NCI-H226 (cell line): Measurements from ENCODE around the gene ARHGAP44.

Source experiments
- DNase-seq: peaks from one replicate; pipeline ENCODE4 v3.0.0-alpha.2; 2015

Gene ARHGAP44, protein sequence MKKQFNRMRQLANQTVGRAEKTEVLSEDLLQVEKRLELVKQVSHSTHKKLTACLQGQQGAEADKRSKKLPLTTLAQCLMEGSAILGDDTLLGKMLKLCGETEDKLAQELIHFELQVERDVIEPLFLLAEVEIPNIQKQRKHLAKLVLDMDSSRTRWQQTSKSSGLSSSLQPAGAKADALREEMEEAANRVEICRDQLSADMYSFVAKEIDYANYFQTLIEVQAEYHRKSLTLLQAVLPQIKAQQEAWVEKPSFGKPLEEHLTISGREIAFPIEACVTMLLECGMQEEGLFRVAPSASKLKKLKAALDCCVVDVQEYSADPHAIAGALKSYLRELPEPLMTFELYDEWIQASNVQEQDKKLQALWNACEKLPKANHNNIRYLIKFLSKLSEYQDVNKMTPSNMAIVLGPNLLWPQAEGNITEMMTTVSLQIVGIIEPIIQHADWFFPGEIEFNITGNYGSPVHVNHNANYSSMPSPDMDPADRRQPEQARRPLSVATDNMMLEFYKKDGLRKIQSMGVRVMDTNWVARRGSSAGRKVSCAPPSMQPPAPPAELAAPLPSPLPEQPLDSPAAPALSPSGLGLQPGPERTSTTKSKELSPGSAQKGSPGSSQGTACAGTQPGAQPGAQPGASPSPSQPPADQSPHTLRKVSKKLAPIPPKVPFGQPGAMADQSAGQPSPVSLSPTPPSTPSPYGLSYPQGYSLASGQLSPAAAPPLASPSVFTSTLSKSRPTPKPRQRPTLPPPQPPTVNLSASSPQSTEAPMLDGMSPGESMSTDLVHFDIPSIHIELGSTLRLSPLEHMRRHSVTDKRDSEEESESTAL

DNA sequence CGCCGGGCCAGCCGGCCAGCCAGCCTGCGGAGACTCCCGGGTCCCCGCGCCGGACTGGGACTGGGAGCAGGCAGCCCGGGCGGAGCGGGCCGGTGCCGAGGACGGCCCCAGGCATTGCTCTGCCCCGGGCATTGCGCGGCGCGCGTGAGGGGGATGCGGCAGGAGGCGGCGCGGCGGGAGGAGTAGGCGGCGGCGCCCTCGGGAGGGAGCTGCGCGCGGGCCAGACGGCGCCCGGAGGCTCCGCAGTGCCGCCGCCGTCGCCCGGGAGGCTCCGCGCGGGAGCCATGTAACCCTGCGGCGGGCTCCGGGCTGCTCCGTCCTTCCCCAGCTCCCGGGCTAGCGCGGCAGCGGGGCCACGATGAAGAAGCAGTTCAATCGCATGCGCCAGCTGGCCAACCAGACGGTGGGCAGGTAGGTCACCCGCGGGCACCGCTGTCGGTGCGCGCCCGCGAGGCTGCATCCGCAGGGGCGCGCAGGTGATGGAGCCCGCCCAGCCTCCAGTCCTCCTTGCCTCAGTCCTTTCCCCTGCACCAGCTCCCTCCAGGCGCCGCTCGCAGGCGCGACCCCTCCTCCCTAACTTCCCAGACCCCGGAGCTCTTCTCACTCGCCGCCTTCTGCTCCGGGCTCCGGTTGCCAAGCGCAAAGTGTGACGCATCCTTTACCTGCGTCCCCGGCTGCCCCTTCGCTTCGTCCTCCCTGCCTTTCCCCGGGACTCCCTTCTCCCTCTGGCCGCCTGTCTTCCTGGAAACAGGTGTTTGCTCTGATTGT, at the start of gene ARHGAP44:
Gene ARHGAP44 (plus strand): TSS at position 18 of the 768 bp plus-strand sequence. CDS start 341 bp downstream, at position 359.
- DNase-seq, result peak; percentile 39

DNA sequence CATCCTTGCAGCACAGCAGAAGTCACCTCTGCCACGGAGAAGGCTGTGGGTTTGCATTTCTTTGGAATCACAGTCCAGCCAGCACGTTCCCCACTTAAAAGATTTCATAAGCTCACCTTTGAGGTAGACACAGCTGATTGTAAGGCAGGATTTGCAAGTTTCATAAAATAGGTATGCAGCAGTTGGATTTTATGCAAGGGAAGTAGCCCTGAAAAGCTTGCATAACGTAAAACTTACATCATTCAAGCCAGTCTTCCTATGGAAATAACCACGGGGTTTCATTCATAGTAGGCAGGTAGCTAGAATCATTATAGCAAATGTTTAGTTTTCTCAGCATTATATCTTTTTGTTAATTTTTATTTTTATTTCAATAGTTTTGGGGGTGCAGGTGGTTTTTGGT, 49.8 kb upstream of the ARHGAP44 start:
- DNase-seq, result no peak

DNA sequence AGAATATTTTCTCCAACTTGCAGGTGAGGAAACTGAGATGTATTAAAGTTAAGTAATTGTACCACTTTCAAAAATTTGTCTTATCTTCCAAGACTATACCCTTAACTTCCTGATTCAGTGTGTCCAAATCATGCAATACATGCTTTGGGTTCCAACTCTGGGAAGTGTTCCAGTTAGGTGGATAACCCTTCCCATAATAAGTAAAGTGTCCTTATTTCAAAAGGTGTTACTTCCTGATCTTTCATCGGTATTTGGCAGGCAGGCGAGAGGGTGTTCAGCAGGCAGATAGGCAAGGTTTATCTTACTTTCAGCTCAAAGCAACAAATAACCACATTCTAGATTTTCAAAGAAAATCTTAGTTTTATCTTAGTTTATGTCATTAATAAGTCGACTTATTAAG, 46.3 kb upstream of the ARHGAP44 start:
- no peak for DNase-seq

DNA sequence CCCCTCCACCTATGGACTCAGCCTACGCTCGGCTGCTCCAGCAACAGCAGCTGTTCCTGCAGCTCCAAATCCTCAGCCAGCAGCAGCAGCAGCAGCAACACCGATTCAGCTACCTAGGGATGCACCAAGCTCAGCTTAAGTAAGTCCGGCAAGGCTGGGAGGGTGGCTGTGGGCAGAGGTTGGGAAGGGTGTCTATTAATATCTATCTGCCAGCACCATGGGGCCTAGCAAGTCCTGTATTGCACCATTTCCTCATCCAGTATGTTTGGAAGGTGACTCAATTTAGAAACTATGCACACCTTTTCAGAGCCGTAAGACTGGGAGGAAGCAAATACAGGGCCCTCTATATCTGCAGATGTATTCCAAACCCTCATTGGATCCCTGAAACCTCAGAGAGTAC, 45.0 kb upstream of the ARHGAP44 start:
- peak; percentile 85 for DNase-seq

DNA sequence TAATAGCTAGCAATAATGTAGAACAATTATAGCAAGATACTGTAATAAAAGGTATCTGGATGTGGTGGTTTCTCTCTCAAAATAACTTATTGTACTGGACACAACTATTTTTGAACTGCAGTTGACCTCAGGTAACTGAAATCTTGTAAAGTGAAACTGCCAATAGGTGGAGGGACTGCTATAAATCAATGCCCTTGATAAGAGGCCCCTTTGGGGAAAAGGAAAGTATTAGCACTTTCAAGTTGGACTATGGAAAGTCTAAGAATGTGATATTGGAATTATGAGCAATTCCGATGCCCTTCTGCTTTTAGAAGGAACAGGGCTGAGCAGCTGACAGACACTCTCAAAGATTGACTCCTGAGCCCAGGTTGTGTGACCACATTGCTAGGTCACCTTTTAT, 44.5 kb upstream of the ARHGAP44 start:
- no peak for DNase-seq

DNA sequence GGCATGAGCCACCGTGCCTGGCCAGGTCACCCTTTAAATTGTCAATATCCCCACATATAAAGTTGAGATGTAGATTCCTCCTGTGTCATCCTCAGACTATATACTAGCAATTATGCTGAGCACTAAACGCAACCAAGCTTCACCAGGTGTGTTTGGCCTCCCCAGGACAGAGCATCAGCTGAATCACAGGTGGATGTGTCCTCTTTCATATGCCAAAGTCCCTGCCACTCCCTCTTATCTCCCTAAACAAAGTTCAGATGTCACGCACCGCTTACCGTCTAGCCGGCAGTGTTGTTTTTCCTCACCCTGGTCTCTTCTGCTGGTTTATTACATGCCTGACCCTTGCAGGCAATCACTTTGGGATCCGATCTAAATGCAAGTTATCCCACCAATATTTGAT, 43.8 kb upstream of the ARHGAP44 start:
- no peak for DNase-seq

DNA sequence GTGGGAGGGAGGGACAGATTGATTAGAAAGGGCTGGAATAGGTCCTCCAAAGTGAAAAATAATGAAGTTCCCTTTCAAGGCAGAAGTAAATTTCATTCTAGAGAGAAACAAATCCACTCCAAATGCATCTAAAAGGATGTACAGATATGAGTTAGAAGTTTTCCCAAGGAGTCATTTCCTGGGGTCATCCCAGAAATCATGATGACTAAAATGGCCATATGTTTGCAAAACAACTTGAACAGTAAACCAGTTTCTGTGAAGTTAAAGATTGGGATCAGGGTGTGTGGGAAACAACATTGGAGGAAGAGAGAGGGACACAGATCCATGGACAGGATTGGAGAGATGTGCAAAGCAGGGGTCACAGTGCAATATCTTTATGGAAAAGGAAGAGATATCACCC, 32.5 kb upstream of the ARHGAP44 start:
- no peak for DNase-seq

DNA sequence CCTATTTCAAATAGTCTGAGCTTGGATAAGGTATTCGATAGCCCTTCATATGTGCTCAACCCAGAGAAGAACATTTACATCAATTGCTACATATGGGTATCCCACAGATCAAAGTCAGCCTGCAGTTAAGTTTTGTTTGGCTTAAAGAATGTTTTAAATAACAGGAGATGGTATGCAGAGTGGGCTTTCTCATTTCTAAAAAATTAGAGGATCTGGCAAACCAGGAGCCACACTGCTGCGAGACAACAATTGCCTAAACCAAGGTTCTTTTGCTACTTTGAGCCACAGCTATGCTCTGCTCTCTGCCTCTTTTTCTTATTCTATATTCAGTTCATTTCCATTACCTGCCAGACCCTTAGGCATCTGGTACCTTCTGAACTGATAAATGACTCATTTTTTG, 30.2 kb upstream of the ARHGAP44 start:
- DNase-seq, result no peak

DNA sequence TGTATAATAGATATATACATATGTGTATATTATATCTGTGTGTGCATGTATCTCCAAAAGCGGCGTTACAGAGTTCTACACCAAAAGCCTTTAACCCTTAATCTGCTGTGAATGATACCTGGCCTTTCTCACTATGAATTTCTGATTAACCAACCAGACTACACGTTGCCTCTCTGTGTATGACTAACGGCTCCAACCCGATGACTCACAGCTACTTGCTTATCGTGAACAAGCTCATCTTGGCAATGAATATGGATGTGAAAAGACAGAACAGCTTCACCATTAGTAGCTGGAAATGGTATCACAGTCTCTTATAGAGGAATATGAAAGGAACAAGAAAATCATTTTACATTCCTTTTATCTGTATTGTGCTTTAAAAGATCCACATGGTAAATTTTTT, 23.8 kb upstream of the ARHGAP44 start:
- peak; percentile 84 for DNase-seq

DNA sequence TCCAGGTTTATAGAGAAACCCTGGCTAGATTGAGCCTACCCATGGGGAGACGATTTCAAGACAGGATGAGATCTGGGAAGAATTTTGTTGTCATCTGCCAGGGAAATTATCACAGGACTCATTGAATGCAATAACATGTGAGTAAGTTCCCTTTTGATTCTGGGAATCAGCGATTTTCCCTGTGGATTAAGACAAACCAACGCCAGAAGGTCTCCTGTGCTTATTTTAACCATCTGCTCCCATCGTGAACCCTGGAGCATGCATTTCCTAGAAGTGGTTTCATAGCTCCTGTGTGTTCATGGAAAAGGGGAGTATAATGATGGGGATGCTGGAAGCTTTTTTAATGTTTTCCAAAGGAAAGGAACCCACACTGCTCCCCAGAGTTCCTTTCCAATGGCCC, 21.0 kb upstream of the ARHGAP44 start:
- DNase-seq, result no peak

DNA sequence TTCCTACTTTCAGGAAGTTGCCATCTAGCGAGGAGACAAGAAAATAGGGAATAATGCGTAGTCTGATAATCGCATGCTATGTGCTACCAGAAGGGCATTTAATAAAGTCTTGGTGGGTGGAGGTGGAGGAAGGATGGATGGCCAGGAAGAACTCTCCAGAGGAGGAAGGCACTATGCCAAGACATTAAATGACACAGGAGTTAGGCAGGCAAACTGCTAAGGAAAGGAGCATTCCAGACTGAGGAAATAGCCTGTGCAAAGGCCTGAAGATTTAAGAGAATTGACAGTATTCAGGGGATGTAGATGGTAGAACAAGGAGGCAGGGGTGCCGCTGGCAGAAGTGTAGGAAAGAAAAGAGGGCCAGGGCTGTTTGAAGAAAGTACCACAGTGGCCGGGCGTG, 19.3 kb upstream of the ARHGAP44 start:
- DNase-seq, result no peak

DNA sequence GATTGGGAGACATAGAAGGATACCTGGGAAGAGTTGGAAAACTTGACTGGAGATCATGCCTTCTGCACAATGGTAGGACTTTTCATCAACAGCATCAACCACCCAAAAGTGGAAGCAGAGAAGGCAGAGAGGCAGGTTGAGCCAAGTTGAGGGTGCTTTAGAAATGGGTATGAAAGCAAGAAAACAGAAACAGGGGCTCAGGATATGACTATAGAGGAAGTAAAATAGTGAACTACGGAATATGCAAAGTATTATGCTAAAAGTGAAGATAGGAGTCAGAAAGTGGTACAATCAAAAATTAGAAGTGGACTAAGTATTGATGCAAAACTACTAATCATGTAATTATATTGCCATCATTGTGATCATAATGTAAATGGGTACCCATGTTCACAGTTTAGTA, 16.1 kb upstream of the ARHGAP44 start:
- no peak for DNase-seq

DNA sequence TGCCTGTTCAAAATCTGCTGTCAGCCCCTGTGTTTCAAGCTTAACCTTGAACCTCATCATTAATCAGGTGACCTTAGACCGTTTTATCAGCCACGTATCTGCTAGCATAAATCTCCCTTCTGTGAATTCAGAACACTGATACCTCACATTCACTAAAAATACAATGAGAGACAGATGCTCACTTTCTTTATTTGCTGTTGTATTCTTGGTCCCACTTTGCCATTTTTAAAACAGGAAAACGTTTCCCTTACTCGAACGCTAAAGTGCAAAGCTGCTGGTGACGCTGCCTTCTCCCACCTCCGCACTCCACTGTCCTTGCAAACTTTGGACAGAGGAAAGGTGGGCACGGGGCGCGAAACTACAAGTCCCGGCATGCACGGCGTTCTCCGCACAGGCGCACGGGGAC, 220 bp upstream of the ARHGAP44 start:
- no peak for DNase-seq

DNA sequence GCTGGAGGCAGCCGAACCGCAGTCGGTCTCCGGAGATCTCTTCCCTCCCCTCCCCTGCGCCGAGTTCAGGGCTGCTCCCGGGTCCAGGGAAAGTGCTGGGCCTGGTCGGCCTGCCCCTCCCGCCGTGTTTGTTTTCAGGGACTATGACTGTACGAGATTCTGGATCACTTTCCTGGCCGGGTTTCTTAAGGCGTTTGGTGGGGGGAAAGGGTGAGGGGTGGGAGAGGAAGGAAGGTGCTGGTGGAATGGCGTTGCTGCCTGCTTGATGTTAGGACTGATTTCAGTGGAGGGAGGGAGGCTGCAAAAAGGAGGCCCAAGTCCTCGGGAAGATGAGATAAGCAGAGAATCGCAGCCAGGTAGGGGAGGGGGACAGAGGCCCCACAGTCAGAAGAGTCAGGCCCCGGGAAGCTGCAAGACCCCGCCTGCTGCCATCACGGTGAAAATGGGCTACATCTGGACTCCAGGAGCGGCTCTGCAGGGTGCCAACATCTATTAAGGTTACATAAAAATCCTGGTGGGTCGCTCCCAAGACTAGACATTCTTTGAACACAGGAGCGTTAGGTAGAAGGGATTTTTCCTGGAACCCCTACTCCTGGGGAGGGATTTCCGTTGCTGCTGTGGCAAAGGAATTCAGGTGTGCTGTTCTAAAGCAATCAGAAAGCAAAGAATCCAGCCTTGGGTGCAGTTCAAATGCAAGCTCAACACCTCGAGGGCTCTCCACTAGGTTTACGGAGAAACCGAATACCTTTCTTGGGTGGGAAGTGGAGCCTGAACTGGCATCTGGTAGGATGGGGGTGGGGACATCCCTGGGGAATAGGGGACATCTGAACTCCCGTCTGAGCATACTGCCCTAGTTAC, 1.2 kb downstream of the ARHGAP44 start:
- no peak for DNase-seq

DNA sequence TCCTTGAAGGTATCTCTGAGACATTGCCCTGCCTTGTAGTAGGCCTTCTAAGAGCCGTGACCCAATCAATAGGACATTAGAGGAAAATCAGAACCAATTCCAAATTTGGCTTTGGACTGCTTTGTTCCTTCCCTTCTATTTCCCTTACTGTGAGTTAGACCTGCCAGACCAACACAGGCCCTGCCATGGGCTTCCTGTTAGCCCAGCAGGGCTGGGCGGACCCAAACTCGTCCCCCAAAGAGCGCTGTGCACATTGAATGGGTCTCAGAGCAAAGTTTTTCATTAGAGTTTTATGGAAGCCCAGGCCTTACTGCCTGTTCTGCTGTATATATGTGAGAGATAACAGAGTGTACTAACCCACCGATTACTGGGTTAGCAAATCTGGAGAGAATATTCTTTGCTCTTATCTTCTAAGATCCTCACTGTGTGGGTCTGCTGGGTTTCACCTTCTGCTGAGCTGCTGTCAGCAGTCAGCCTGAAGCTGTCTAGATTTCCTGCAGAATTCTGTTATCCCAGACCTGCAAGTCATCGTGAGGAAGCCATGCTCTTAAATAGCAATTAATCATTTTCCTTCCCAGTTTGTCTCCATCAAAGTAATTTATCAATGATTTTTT, 5.7 kb downstream of the ARHGAP44 start:
- no peak for DNase-seq

DNA sequence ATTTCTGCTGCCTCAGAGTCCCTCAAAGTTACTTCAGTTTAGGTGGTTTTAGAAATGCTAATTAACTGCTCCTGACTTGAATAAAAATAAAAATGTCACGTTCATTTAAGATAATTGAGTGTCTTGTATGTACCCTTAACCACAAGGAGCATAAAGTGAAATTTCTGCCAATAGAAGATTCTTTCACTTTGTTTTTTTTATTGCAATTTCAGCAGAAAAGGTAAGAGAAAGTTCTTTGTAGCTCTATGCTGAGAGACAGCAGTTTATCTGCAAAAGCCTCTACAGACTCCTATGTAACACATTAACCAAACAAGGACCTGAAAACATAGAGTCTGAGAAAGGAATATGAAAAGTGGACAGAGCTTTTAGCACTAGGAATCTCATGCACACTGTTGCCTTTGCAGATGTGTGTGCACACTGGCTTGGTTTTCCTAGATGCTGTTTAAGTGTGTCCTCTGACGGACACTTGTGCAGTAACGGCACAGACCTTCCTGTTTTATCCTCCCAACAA, 11.6 kb downstream of the ARHGAP44 start:
- no peak for DNase-seq

DNA sequence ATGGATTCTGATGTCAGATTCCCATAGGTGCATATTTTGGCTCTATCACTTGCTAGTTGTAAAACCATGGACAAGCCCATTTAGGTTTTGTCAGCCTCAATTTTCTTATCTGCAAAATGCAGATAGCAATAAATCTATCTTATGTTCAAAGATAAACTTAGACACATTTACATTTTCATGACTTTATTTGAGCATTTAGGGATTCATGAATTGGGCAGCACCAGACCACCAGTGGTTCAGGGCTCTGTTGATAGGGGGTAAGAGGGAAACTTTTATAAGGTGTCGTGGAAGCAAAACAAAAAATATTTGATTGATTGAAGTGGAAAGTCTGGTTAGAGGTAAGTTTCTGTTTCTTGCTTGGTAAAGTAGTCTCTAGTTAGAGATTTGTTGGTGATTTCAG, 17.3 kb downstream of the ARHGAP44 start:
- DNase-seq, result no peak

DNA sequence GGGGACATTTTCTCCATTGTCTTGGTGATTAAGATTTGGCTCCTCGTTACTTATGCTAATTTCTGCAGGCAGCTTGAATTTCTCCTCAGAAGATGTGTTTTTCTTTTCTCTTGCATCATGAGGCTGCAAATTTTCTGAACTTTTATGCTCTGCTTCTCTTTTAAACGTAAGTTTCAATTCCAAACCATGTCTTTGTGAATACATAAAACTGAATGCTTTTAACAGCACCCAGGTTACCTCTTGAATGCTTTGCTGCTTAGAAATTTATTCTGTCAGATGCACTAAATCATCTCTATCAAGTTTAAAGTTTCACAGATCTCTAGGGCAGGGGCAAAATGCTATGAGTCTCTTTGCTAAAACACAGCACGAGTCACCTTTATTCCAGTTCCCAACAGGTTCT, 19.4 kb downstream of the ARHGAP44 start:
- DNase-seq, result no peak

DNA sequence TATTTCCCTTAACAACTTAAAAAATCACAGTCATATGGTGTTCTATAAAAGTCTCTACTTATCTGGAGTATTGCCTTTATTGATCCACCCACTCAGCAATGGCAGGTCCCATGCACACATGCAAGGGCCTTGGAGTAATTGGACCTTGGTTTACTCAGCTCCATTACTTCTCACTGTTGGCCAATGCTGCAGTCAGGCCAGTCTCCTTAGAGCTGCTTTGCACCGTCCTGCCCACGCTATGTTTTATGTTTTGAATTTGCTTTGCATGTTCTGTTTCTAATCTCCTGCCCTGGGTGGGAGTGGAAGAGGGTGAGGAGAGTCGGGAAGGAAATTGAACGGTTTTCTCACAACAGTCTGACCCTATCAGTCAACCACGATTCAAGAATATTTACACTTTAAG, 23.6 kb downstream of the ARHGAP44 start:
- DNase-seq, result no peak

DNA sequence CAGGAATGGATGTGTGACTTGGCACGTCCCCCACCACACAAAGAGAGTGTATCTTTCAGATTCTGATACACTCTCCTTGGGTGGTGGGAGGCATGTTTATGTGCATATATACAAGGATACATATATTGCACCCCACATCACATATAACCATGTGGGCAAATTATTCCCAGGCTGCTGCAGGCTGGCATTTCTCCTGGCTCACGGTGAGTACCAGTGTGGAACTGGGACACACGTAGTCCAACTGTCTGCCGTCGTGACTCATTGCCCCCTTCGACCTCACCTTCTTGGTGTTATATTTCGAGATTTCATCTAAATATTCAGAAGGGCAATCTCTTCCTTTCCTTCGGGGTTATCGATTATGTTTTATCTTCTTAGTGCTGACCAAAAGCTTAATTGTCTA, 24.4 kb downstream of the ARHGAP44 start:
- DNase-seq, result no peak

DNA sequence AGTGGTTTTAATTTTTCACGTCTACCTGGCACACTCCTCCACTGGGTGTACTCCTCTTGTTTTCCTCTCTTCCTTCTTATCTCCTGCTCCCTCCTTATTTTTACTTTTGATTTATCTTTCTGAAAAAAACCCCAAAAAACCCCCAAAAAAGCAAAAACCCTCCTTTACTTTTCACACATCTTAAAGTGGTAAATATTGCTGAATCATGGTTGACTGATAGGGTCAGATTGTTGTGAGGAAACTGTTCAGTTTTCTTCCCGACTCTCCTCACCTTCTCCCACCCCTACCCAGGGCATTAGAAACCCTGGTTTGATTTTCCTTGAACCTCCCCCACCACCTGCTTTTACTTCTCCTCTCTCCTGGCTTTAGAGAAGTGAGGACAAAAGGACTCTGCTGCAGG, 25.4 kb downstream of the ARHGAP44 start:
- DNase-seq, result no peak

DNA sequence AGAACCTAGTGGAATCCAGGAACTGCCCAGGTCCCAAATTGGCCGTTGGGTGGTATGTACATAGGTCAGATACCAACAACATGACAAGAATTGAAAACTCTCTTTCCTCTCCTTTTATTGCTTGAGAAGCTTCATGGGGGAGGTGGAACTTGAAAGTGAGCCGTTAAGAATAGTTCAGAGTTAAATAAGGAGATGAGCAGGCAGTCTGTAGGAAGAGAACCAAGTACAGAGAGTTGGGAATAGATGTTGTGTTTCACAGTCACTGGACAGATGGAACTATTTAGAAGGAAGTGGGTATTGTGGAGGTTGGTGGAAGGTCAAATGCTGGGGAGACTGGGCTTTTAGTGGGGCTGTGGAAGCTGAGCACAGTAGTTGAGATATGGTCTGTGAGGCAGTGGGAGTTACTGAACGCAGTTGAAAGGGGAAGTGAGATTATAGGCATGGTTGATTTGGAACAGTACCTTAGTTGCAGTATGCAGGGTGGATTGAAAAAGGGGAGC, 26.4 kb downstream of the ARHGAP44 start:
- no peak for DNase-seq
